ACC112 (cell line): ENCODE data around the gene HERC4.
"Not testable (repeated sequence)": the region's sequence is repeated elsewhere in the genome, so short reads cannot be mapped to it uniquely, and the experiment has no call there.

Experiments used
- H2AFZ ChIP-seq: fragments of 200-600 bp; sonication (generic); one replicate; pipeline ENCODE4 v1.6.0; 2017; ENCODE audit warnings: antibody characterized with exemption, low read length; ENCODE audit not compliant: unreplicated experiment
- H3K27ac ChIP-seq: fragments of 200-600 bp; sonication (generic); 2 replicates; pipeline ENCODE4 v1.5.1; 2014; ENCODE audit warnings: low read depth, mild to moderate bottlenecking, antibody characterized with exemption, low read length, moderate library complexity
- H3K27me3 ChIP-seq: fragments of 200-600 bp; sonication (generic); 2 replicates; pipeline ENCODE4 v1.6.1; 2014; ENCODE audit warnings: mild to moderate bottlenecking, antibody characterized with exemption, low read length, moderate library complexity, mixed read lengths; ENCODE audit not compliant: insufficient read depth
- H3K36me3 ChIP-seq: fragments of 200-600 bp; sonication (generic); 2 replicates; pipeline ENCODE4 v1.6.1; 2016; ENCODE audit warnings: mild to moderate bottlenecking, antibody characterized with exemption, low read length, moderate library complexity, mixed read lengths; ENCODE audit not compliant: insufficient read depth
- H3K4me1 ChIP-seq: fragments of 200-600 bp; sonication (generic); one replicate; pipeline ENCODE4 v1.6.1; 2016; ENCODE audit warnings: low read length, mixed read lengths; ENCODE audit not compliant: insufficient read depth, unreplicated experiment, control insufficient read depth
- H3K4me3 ChIP-seq: fragments of 200-600 bp; sonication (generic); 2 replicates; pipeline ENCODE4 v1.5.1; 2014; ENCODE audit warnings: mild to moderate bottlenecking, low read depth, low read length
- H3K79me2 ChIP-seq: fragments of 200-600 bp; sonication (generic); one replicate; pipeline ENCODE4 v1.6.0; 2016; ENCODE audit warnings: low read length; ENCODE audit not compliant: control insufficient read depth, unreplicated experiment, insufficient read depth

The HERC4 gene

GRCh38 chr10:68016519-68016918 lies 58.6 kb downstream of the HERC4 start:
- H3K27me3 ChIP-seq, H3K4me3 ChIP-seq, H3K27ac ChIP-seq, H2AFZ ChIP-seq, H3K79me2 ChIP-seq, H3K4me1 ChIP-seq: not testable (repeated sequence)
- peaks cover 49% of the 10 kb centered on the region for H3K36me3 ChIP-seq

GRCh38 chr10:68010426-68010940 lies 64.6 kb downstream of the HERC4 start:
- Histone ChIP-seq H3K4me3 (no peak overlapping the region), H3K27ac (no peak overlapping the region), H2AFZ (no peak overlapping the region), H3K4me1 (no peaks in the 10 kb centered on the region), H3K36me3 (peaks cover 42% of the 10 kb centered on the region), H3K27me3 (no peaks in the 10 kb centered on the region), H3K79me2 (no peaks in the 10 kb centered on the region)

- H2AFZ ChIP-seq, result no peak overlapping the region
- H3K4me1 ChIP-seq, result no peaks in the 10 kb centered on the region
- H3K27me3 ChIP-seq, result no peaks in the 10 kb centered on the region
- H3K36me3 ChIP-seq, result peaks cover 34% of the 10 kb centered on the region
- no peaks in the 10 kb centered on the region for H3K79me2 ChIP-seq
- no peak overlapping the region for H3K27ac ChIP-seq
- no peak overlapping the region for H3K4me3 ChIP-seq
Observed at GRCh38 chr10:68007356-68007755, 67.7 kb downstream of the HERC4 start.

- Histone ChIP-seq H3K27ac (no peak overlapping the region), H3K79me2 (no peaks in the 10 kb centered on the region), H3K4me1 (no peaks in the 10 kb centered on the region), H3K27me3 (no peaks in the 10 kb centered on the region), H3K36me3 (peaks cover 16% of the 10 kb centered on the region), H3K4me3 (no peak overlapping the region), H2AFZ (no peak overlapping the region)
Observed at GRCh38 chr10:68001539-68001938, 73.5 kb downstream of the HERC4 start.

GRCh38 chr10:68001000-68001399 lies 74.1 kb downstream of the HERC4 start:
- H3K27ac ChIP-seq, result no peak overlapping the region
- H3K79me2 ChIP-seq, result no peaks in the 10 kb centered on the region
- H2AFZ ChIP-seq, result no peak overlapping the region
- no peak overlapping the region for H3K4me3 ChIP-seq
- H3K27me3 ChIP-seq, result no peaks in the 10 kb centered on the region
- H3K36me3 ChIP-seq, result peaks cover 16% of the 10 kb centered on the region
- no peaks in the 10 kb centered on the region for H3K4me1 ChIP-seq

- no peak overlapping the region for H3K27ac ChIP-seq
- no peak overlapping the region for H2AFZ ChIP-seq
- H3K79me2 ChIP-seq, result no peaks in the 10 kb centered on the region
- H3K4me1 ChIP-seq, result no peaks in the 10 kb centered on the region
- peaks cover 48% of the 10 kb centered on the region for H3K36me3 ChIP-seq
- no peak overlapping the region for H3K4me3 ChIP-seq
- H3K27me3 ChIP-seq, result no peaks in the 10 kb centered on the region
Observed at GRCh38 chr10:67990093-67990492, 85.0 kb downstream of the HERC4 start.

GRCh38 chr10:67988606-67989005 lies 86.5 kb downstream of the HERC4 start:
- Histone ChIP-seq H3K27me3 (no peaks in the 10 kb centered on the region), H3K79me2 (no peaks in the 10 kb centered on the region), H3K27ac (no peak overlapping the region), H3K36me3 (peaks cover 51% of the 10 kb centered on the region), H3K4me1 (no peaks in the 10 kb centered on the region), H2AFZ (no peak overlapping the region), H3K4me3 (no peak overlapping the region)

GRCh38 chr10:67982603-67983002 lies 92.5 kb downstream of the HERC4 start:
- not testable (repeated sequence) for H3K4me1 ChIP-seq, H3K4me3 ChIP-seq, H3K27me3 ChIP-seq, H3K79me2 ChIP-seq, H3K27ac ChIP-seq, H2AFZ ChIP-seq
- H3K36me3 ChIP-seq, result peaks cover 46% of the 10 kb centered on the region

GRCh38 chr10:67978749-67979148 lies 96.3 kb downstream of the HERC4 start:
- peaks cover 3% of the 10 kb centered on the region for H3K79me2 ChIP-seq
- no peak overlapping the region for H3K27ac ChIP-seq
- H3K36me3 ChIP-seq, result peaks cover 40% of the 10 kb centered on the region
- no peak overlapping the region for H2AFZ ChIP-seq
- H3K4me1 ChIP-seq, result peaks cover 8% of the 10 kb centered on the region
- H3K4me3 ChIP-seq, result no peak overlapping the region
- no peaks in the 10 kb centered on the region for H3K27me3 ChIP-seq

- Histone ChIP-seq H3K4me1 (peaks cover 8% of the 10 kb centered on the region), H2AFZ (no peak overlapping the region), H3K79me2 (peaks cover 3% of the 10 kb centered on the region), H3K27me3 (no peaks in the 10 kb centered on the region), H3K27ac (no peak overlapping the region), H3K36me3 (peaks cover 53% of the 10 kb centered on the region), H3K4me3 (no peak overlapping the region)
Observed at GRCh38 chr10:67977251-67977650, 97.8 kb downstream of the HERC4 start.

GRCh38 chr10:67976292-67977245 lies 98.5 kb downstream of the HERC4 start:
- no peaks in the 10 kb centered on the region for H3K27me3 ChIP-seq
- H3K36me3 ChIP-seq, result peaks cover 57% of the 10 kb centered on the region
- H3K4me3 ChIP-seq, result no peak overlapping the region
- H3K79me2 ChIP-seq, result peaks cover 3% of the 10 kb centered on the region
- H3K4me1 ChIP-seq, result peaks cover 8% of the 10 kb centered on the region
- H2AFZ ChIP-seq, result no peak overlapping the region
- no peak overlapping the region for H3K27ac ChIP-seq
